ENCODE measurements around the gene SLC9A9.

- TF ChIP-seq ZBED1 (IDR thresholded peaks at IDR 0.05; ENCODE audit: borderline replicate concordance), result no peak
- TF ChIP-seq CREM (IDR thresholded peaks at IDR 0.05; ENCODE audit: low read depth), result no peak
- no peak for TF ChIP-seq POU2F2 (IDR thresholded peaks at IDR 0.05; ENCODE audit: borderline replicate concordance, low read depth, low read length)
- TF ChIP-seq, protein P1, sequence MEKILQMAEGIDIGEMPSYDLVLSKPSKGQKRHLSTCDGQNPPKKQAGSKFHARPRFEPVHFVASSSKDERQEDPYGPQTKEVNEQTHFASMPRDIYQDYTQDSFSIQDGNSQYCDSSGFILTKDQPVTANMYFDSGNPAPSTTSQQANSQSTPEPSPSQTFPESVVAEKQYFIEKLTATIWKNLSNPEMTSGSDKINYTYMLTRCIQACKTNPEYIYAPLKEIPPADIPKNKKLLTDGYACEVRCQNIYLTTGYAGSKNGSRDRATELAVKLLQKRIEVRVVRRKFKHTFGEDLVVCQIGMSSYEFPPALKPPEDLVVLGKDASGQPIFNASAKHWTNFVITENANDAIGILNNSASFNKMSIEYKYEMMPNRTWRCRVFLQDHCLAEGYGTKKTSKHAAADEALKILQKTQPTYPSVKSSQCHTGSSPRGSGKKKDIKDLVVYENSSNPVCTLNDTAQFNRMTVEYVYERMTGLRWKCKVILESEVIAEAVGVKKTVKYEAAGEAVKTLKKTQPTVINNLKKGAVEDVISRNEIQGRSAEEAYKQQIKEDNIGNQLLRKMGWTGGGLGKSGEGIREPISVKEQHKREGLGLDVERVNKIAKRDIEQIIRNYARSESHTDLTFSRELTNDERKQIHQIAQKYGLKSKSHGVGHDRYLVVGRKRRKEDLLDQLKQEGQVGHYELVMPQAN (conservative IDR thresholded peaks at IDR 0.05), result no peak
- TF ChIP-seq CTCF (IDR thresholded peaks at IDR 0.05 in 2 of 3, conservative IDR thresholded peaks at IDR 0.05 in 1 of 3; ENCODE audit: control insufficient read depth in 2 of 3, extremely low read depth in 1 of 3, insufficient read depth in 1 of 3, low read depth in 3 of 3, low read length in 3 of 3), result no peak
- TF ChIP-seq TARDBP (IDR thresholded peaks at IDR 0.05; ENCODE audit: borderline replicate concordance), result no peak
- TF ChIP-seq POLR2AphosphoS2 (IDR thresholded peaks at IDR 0.05; ENCODE audit: low read depth, low read length), result no peak
These were observed 322.9 kb downstream of the SLC9A9 start for GRCh38 chr3:143525408-143525807.
